HepG2 (cell line): Measurements from ENCODE around the gene VCP. TPM values are rescaled to one million over a fixed set of nuclear protein-coding genes. Genes with fewer than 3 reads are reported as not detected.

Source experiments
- ADNP ChIP-seq: sonication (generic); formaldehyde crosslinking; IDR thresholded peaks from 2 replicates; pipeline ENCODE4 v1.4.0; 2020; ENCODE audit warnings: missing genetic modification reagents
- ARNTL ChIP-seq: sonication (generic); formaldehyde crosslinking; IDR thresholded peaks from 2 replicates; pipeline ENCODE4 v1.4.0; 2020; ENCODE audit warnings: mild to moderate bottlenecking, missing genetic modification reagents
- CC2D1A ChIP-seq: sonication (generic); formaldehyde crosslinking; IDR thresholded peaks from 2 replicates; pipeline ENCODE4 v1.8.1; 2023; ENCODE audit warnings: mild to moderate bottlenecking, missing genetic modification reagents
- FOXK1 ChIP-seq: sonication (generic); formaldehyde crosslinking; IDR thresholded peaks from 2 replicates; pipeline ENCODE4 v1.4.0; 2020; ENCODE audit warnings: low read depth, missing genetic modification reagents, borderline replicate concordance
- HNF4G ChIP-seq, 2 experiments: sonication (generic) in 1 of 2; formaldehyde crosslinking in 1 of 2; IDR thresholded peaks; 2 replicates each; pipeline versions ENCODE4 v1.4.0 to v1.6.1; 2011 to 2020; ENCODE audit warnings: borderline replicate concordance in 2 of 2, low read depth in 2 of 2, mild to moderate bottlenecking in 2 of 2, low read length in 1 of 2, missing genetic modification reagents in 1 of 2, moderate library complexity in 1 of 2
- IRX3 ChIP-seq: sonication (generic); formaldehyde crosslinking; IDR thresholded peaks from 2 replicates; pipeline ENCODE4 v1.8.1; 2023; ENCODE audit warnings: mild to moderate bottlenecking, low read depth, missing genetic modification reagents, borderline replicate concordance
- KAT7 ChIP-seq: IDR thresholded peaks from 2 replicates; pipeline ENCODE4 v1.6.1; 2018; ENCODE audit warnings: borderline replicate concordance, missing compliant biosample characterization
- KLF15 ChIP-seq: sonication (generic); formaldehyde crosslinking; IDR thresholded peaks from 2 replicates; pipeline ENCODE4 v1.8.1; 2023; ENCODE audit warnings: borderline replicate concordance, mild to moderate bottlenecking, inconsistent platforms, missing genetic modification reagents, mixed read lengths
- MTF1 ChIP-seq: sonication (generic); formaldehyde crosslinking; IDR thresholded peaks from 2 replicates; pipeline ENCODE4 v1.5.0; 2020; ENCODE audit warnings: missing genetic modification reagents
- NR2F6 ChIP-seq, 2 experiments: IDR thresholded peaks; 2 replicates each; pipeline ENCODE4 v1.6.1; 2016; ENCODE audit warnings: antibody characterized with exemption in 1 of 2, mild to moderate bottlenecking in 1 of 2
- RARA ChIP-seq: IDR thresholded peaks from 2 replicates; pipeline ENCODE4 v1.6.1; 2016; ENCODE audit warnings: missing genetic modification reagents, missing compliant biosample characterization
- TOE1 ChIP-seq: sonication (generic); formaldehyde crosslinking; IDR thresholded peaks from 2 replicates; pipeline ENCODE4 v1.4.0; 2020; ENCODE audit warnings: mild to moderate bottlenecking, missing genetic modification reagents
- ZNF274 ChIP-seq: sonication (generic); formaldehyde crosslinking; IDR thresholded peaks from 2 replicates; pipeline ENCODE4 v1.5.1; 2020; ENCODE audit warnings: mild to moderate bottlenecking, missing genetic modification reagents
- ZNF3 ChIP-seq: IDR thresholded peaks from 2 replicates; pipeline ENCODE4 v1.7.0; 2017; ENCODE audit warnings: inconsistent platforms
- ZNF556 ChIP-seq: sonication (generic); formaldehyde crosslinking; IDR thresholded peaks from 2 replicates; pipeline ENCODE4 v1.4.0; 2020; ENCODE audit warnings: mild to moderate bottlenecking, missing genetic modification reagents, borderline replicate concordance
- ZNF564 ChIP-seq: sonication (generic); formaldehyde crosslinking; IDR thresholded peaks from 2 replicates; pipeline ENCODE4 v1.8.1; 2023; ENCODE audit warnings: mild to moderate bottlenecking, missing genetic modification reagents
- ZNF619 ChIP-seq: sonication (generic); formaldehyde crosslinking; IDR thresholded peaks from 2 replicates; pipeline ENCODE4 v1.4.0; 2020; ENCODE audit warnings: mild to moderate bottlenecking, missing genetic modification reagents
- ZNF724P ChIP-seq: sonication (generic); formaldehyde crosslinking; IDR thresholded peaks from 2 replicates; pipeline ENCODE4 v1.8.0; 2022; ENCODE audit warnings: missing genetic modification reagents, borderline replicate concordance
- ZNF772 ChIP-seq: sonication (generic); formaldehyde crosslinking; IDR thresholded peaks from 2 replicates; pipeline ENCODE4 v1.5.0; 2020; ENCODE audit warnings: mild to moderate bottlenecking, missing genetic modification reagents
- ZNF788 ChIP-seq: sonication (generic); formaldehyde crosslinking; IDR thresholded peaks from 2 replicates; pipeline ENCODE4 v1.5.0; 2020; ENCODE audit warnings: mild to moderate bottlenecking, missing genetic modification reagents, borderline replicate concordance
- ZNF841 ChIP-seq: sonication (generic); formaldehyde crosslinking; IDR thresholded peaks from 2 replicates; pipeline ENCODE4 v1.8.1; 2023; ENCODE audit warnings: missing genetic modification reagents, borderline replicate concordance
- ZNF878 ChIP-seq: sonication (generic); formaldehyde crosslinking; IDR thresholded peaks from 2 replicates; pipeline ENCODE4 v1.8.1; 2023; ENCODE audit warnings: mild to moderate bottlenecking, missing genetic modification reagents, moderate library complexity
- ZNF891 ChIP-seq: sonication (generic); formaldehyde crosslinking; IDR thresholded peaks from 2 replicates; pipeline ENCODE4 v1.5.0; 2020; ENCODE audit warnings: mild to moderate bottlenecking, missing genetic modification reagents
- ZSCAN20 ChIP-seq: sonication (generic); formaldehyde crosslinking; IDR thresholded peaks from 2 replicates; pipeline ENCODE4 v1.4.0; 2020; ENCODE audit warnings: missing genetic modification reagents, mild to moderate bottlenecking, borderline replicate concordance
- polyA plus RNA-seq, 8 experiments: library from polyadenylated mRNA; depleted of rRNA in 3 of 8; stranded (reverse) in 7 of 8; unstranded in 1 of 8; fragments of >200 nt; fragmentation: Illumina TruSeq in 4 of 8; extraction: Trizol in 4 of 8; gene quantifications; 2 replicates each; pipeline versions ENCODE4 v1.2.1 to v1.2.3, GENCODE V29; 2011 to 2016; ENCODE audit warnings: low read depth in 4 of 8, missing spikeins in 1 of 8, mixed read lengths in 1 of 8; ENCODE audit not compliant: insufficient read depth in 1 of 8
- total RNA-seq, 5 experiments: library from RNA; depleted of rRNA; stranded (reverse); fragments of >200 nt; fragmentation: Illumina TruSeq; extraction: Trizol; gene quantifications; 2 replicates each; pipeline ENCODE4 v1.2.3, GENCODE V29; 2016; ENCODE audit warnings: low read depth in 1 of 5
- TF ChIP-seq, protein P1 (sequence below): IDR thresholded peaks from 2 replicates; pipeline ENCODE4 v1.6.1; 2016; ENCODE audit warnings: low read depth, control low read depth
- TF ChIP-seq, protein P2 (sequence below): sonication (generic); formaldehyde crosslinking; IDR thresholded peaks from 2 replicates; pipeline ENCODE4 v1.4.0; 2020; ENCODE audit warnings: missing genetic modification reagents, borderline replicate concordance

VCP gene
- total and polyA plus RNA-seq, 2 of the 13 experiments (the other 11 are each of a cell fraction or from before 2014, with no cell fraction given) = 143 to 391 TPM

DNA sequence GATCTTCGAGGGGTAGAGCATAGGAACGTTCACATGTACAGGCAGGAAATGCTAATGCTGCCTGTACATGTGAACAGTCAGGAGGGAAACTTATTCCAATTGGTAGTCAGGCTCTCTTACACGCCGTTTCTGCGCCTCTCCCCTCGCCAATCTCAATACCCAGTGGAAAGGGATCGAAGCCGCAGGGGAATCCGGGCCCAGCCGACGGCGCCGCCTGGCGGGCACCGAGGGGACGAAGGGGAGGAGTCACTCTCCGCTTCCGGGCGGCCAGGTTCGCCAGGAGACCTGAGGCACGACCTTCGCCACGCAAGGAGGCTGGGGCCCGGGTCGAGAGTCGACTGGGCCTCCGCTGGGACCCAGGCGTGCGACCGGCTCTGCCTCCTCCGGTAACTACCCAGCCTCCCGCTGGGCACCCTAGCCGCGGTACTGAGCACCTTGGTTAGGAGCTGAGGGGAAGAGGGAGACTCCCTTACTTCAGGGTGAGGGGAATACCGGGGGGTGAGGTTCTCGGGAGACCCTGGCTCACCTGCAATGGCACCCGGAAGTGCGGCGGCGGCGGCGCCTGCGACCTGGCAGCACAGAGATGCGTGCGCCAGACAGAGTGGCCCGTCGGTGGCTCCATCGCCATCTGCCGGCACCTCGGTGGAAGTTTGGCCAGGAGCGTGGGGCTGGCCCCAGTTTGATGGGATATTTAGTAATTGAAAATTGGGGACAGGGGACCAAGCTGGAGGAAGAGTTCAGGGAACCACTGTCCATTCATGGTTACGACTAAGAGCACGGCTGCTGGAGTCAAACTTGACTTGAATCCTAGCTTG is 23.8 kb upstream of the VCP start, which contains the start of gene PIGO (continued):
- TF ChIP-seq ZNF772 (CRISPR knock-in tag) (peak; percentile 94), ZNF724P (CRISPR knock-in tag) (peak; percentile 95), ARNTL (CRISPR knock-in tag) (peak; percentile 72), MTF1 (CRISPR knock-in tag) (no peak), CC2D1A (no peak), RARA (CRISPR knock-in tag) (0 out of 2 replicates have a peak, but pooled peaks have one; percentile 45), IRX3 (CRISPR knock-in tag) (no peak), ZNF841 (CRISPR knock-in tag) (no peak), ZNF3 (CRISPR knock-in tag) (no peak), ZNF274 (peak; percentile 70), ZNF891 (CRISPR knock-in tag) (peak; percentile 77), ZNF556 (peak; percentile 99), ZNF878 (CRISPR knock-in tag) (peak; percentile 68; the same call in 1 of the 2 replicates), FOXK1 (CRISPR knock-in tag) (no peak; the same call in 1 of the 2 replicates), HNF4G (IDR thresholded peaks at IDR 0.05; ENCODE audit: borderline replicate concordance, low read depth, low read length) (no peak), HNF4G (CRISPR knock-in tag; IDR thresholded peaks at IDR 0.05; ENCODE audit: borderline replicate concordance, low read depth) (0 out of 2 replicates have a peak, but pooled peaks have one; percentile 32), ADNP (CRISPR knock-in tag) (no peak), ZNF619 (CRISPR knock-in tag) (peak; percentile 91; the same call in 1 of the 2 replicates), NR2F6 (IDR thresholded peaks at IDR 0.05) (no peak), NR2F6 (CRISPR knock-in tag; IDR thresholded peaks at IDR 0.05) (peak; percentile 54; the same call in 1 of the 2 replicates), KAT7 (CRISPR knock-in tag) (no peak; the same call in 1 of the 2 replicates), ZNF564 (CRISPR knock-in tag) (peak; percentile 88), ZNF788 (peak; percentile 95), KLF15 (no peak), TOE1 (peak; percentile 42), ZSCAN20 (CRISPR knock-in tag) (peak; percentile 71)
- TF ChIP-seq, protein P1, sequence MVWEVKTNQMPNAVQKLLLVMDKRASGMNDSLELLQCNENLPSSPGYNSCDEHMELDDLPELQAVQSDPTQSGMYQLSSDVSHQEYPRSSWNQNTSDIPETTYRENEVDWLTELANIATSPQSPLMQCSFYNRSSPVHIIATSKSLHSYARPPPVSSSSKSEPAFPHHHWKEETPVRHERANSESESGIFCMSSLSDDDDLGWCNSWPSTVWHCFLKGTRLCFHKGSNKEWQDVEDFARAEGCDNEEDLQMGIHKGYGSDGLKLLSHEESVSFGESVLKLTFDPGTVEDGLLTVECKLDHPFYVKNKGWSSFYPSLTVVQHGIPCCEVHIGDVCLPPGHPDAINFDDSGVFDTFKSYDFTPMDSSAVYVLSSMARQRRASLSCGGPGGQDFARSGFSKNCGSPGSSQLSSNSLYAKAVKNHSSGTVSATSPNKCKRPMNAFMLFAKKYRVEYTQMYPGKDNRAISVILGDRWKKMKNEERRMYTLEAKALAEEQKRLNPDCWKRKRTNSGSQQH (CRISPR knock-in tag) = peak; percentile 81; the same call in 1 of the 2 replicates
- TF ChIP-seq, protein P2, sequence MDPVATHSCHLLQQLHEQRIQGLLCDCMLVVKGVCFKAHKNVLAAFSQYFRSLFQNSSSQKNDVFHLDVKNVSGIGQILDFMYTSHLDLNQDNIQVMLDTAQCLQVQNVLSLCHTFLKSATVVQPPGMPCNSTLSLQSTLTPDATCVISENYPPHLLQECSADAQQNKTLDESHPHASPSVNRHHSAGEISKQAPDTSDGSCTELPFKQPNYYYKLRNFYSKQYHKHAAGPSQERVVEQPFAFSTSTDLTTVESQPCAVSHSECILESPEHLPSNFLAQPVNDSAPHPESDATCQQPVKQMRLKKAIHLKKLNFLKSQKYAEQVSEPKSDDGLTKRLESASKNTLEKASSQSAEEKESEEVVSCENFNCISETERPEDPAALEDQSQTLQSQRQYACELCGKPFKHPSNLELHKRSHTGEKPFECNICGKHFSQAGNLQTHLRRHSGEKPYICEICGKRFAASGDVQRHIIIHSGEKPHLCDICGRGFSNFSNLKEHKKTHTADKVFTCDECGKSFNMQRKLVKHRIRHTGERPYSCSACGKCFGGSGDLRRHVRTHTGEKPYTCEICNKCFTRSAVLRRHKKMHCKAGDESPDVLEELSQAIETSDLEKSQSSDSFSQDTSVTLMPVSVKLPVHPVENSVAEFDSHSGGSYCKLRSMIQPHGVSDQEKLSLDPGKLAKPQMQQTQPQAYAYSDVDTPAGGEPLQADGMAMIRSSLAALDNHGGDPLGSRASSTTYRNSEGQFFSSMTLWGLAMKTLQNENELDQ (CRISPR knock-in tag) = no peak
